Peyer's patch (tissue), 4 donors: ENCODE measurements around the gene SPHK1. TPM values are rescaled to one million over a fixed set of nuclear protein-coding genes. Genes with fewer than 3 reads are reported as not detected.

Experiments used
- DNase-seq, 3 donors: peaks; one replicate each; pipeline ENCODE4 v3.0.0-alpha.2; 2017 to 2019
- H3K27ac ChIP-seq, 4 donors: fragments of 200-600 bp; sonication (generic); one replicate each; pipeline ENCODE4 v1.5.1; 2016 to 2019
- H3K27me3 ChIP-seq, 2 donors: fragments of 200-600 bp; sonication (generic); one replicate each; pipeline ENCODE4 v1.5.1; 2019
- H3K36me3 ChIP-seq, 3 donors: fragments of 200-600 bp; sonication (generic); one replicate each; pipeline ENCODE4 v1.5.1; 2016 to 2019
- H3K4me1 ChIP-seq, 4 donors: fragments of 200-600 bp; sonication (generic); one replicate each; pipeline ENCODE4 v1.5.1; 2016 to 2019
- H3K4me3 ChIP-seq, 4 donors: fragments of 200-600 bp; sonication (generic); 1 replicate in 3 of 4; 2 replicates in 1 of 4; pipeline ENCODE4 v1.5.1; 2016 to 2019; ENCODE audit warnings: mild to moderate bottlenecking in 1 of 4
- H3K9me3 ChIP-seq, 4 donors: fragments of 200-600 bp; sonication (generic); one replicate each; pipeline ENCODE4 v1.5.1; 2016 to 2019; ENCODE audit warnings: mild to moderate bottlenecking in 1 of 4
- CTCF ChIP-seq, 6 experiments: fragments of 450-650 bp in 4 of 6; fragments of 200-600 bp in 2 of 6; sonication (generic) in 1 of 6; IDR thresholded peaks; one replicate each; pipeline ENCODE4 v1.5.1; 2017 to 2019; ENCODE audit warnings: antibody characterized with exemption in 6 of 6, mild to moderate bottlenecking in 3 of 6, moderate library complexity in 1 of 6
- POLR2A ChIP-seq, 2 donors: fragments of 450-650 bp; IDR thresholded peaks; one replicate each; pipeline ENCODE4 v1.5.1; 2017; ENCODE audit warnings: antibody characterized with exemption in 2 of 2, mild to moderate bottlenecking in 2 of 2, moderate library complexity in 2 of 2
- total RNA-seq, 4 donors: library from RNA; depleted of rRNA; stranded (reverse); fragments of >200 nt; gene quantifications; one replicate each; pipeline ENCODE4 v1.1.0, GENCODE V29; 2016

The SPHK1 gene
- total RNA-seq: 1 to 10 TPM in 3 of 4 donors, under 1 TPM in 1; 0.53 to 5.9 (median 3.8) TPM

GRCh38 chr17:76384222-76384986 is at the start of gene SPHK1:
TSS of gene SPHK1 (plus strand) at chr17:76384609. CDS start at chr17:76385645, 1,036 bp downstream.
- DNase-seq: peak; percentile 40 to 83 (median 81)
- TF ChIP-seq CTCF (IDR thresholded peaks at IDR 0.05): no peak
- TF ChIP-seq POLR2A (IDR thresholded peaks at IDR 0.05): no peak
- Histone ChIP-seq H3K27me3 (no peaks in the 10 kb centered on the region), H3K4me3 (peak within 1 kb of the TSS; percentile 50 to 76 (median 67)), H3K36me3 (no peaks in the 10 kb centered on the region), H3K4me1 (peaks cover 3 to 41% (median 20%) of the 10 kb centered on the region in 4 donors), H3K27ac (peak within 1 kb of the TSS; percentile 60 to 79 (median 72)), H3K9me3 (no peaks in the 10 kb centered on the region)

- no peak for TF ChIP-seq CTCF (IDR thresholded peaks at IDR 0.05)
- TF ChIP-seq POLR2A (IDR thresholded peaks at IDR 0.05): no peak
- Histone ChIP-seq H3K4me3 (no peak overlapping the region), H3K27me3 (no peaks in the 10 kb centered on the region), H3K36me3 (no peaks in the 10 kb centered on the region), H3K9me3 (no peaks in the 10 kb centered on the region), H3K27ac (no peak overlapping the region), H3K4me1 (no peaks in the 10 kb centered on the region)
- no peak for DNase-seq
Observed at GRCh38 chr17:76335716-76336381, 48.6 kb upstream of the SPHK1 start.

- H3K27me3 ChIP-seq: no peaks in the 10 kb centered on the region
- H3K27ac ChIP-seq: no peak overlapping the region
- no peaks in the 10 kb centered on the region for H3K4me1 ChIP-seq
- TF ChIP-seq POLR2A (IDR thresholded peaks at IDR 0.05): no peak
- TF ChIP-seq CTCF (IDR thresholded peaks at IDR 0.05): no peak
- H3K4me3 ChIP-seq: no peak overlapping the region
- H3K9me3 ChIP-seq: no peaks in the 10 kb centered on the region
- H3K36me3 ChIP-seq: peaks cover 0 to 7% (median 0%) of the 10 kb centered on the region in 3 donors
- peak in 1 of 3 donors; percentile 21 for DNase-seq
Observed at GRCh38 chr17:76336756-76337412, 47.5 kb upstream of the SPHK1 start.

GRCh38 chr17:76337413-76337777 is 47.0 kb upstream of the SPHK1 start:
- Histone ChIP-seq H3K9me3 (no peaks in the 10 kb centered on the region), H3K4me1 (no peaks in the 10 kb centered on the region), H3K27ac (no peak overlapping the region), H3K27me3 (no peaks in the 10 kb centered on the region), H3K36me3 (peaks cover 0 to 12% (median 0%) of the 10 kb centered on the region in 3 donors), H3K4me3 (no peak overlapping the region)
- no peak for DNase-seq
- TF ChIP-seq CTCF (IDR thresholded peaks at IDR 0.05) (no peak), POLR2A (IDR thresholded peaks at IDR 0.05) (no peak)

GRCh38 chr17:76341301-76341700 is 43.1 kb upstream of the SPHK1 start:
- H3K4me1 ChIP-seq: no peaks in the 10 kb centered on the region
- no peak overlapping the region for H3K4me3 ChIP-seq
- H3K27ac ChIP-seq: no peak overlapping the region
- DNase-seq: no peak
- no peaks in the 10 kb centered on the region for H3K9me3 ChIP-seq
- peaks cover 0 to 44% (median 0%) of the 10 kb centered on the region in 3 donors for H3K36me3 ChIP-seq
- H3K27me3 ChIP-seq: no peaks in the 10 kb centered on the region
- no peak for TF ChIP-seq CTCF (IDR thresholded peaks at IDR 0.05)
- TF ChIP-seq POLR2A (IDR thresholded peaks at IDR 0.05): no peak
